NAMALWA (cell line): Measurements from ENCODE around the gene CR2.
"Not testable (repeated sequence)": the region's sequence is repeated elsewhere in the genome, so short reads cannot be mapped to it uniquely, and the experiment has no call there.

ENCODE experiments used
- DNase-seq: peaks from one replicate; pipeline ENCODE4 v3.0.0-alpha.2; 2015; ENCODE audit warnings: low spot score

CR2 gene

GRCh38 chr1:207454046-207454964 lies at the start of gene CR2:
CR2 (plus strand) TSS chr1:207454328; CDS start chr1:207454419, 91 bp downstream.
- DNase-seq = peak; percentile 85

DNA sequence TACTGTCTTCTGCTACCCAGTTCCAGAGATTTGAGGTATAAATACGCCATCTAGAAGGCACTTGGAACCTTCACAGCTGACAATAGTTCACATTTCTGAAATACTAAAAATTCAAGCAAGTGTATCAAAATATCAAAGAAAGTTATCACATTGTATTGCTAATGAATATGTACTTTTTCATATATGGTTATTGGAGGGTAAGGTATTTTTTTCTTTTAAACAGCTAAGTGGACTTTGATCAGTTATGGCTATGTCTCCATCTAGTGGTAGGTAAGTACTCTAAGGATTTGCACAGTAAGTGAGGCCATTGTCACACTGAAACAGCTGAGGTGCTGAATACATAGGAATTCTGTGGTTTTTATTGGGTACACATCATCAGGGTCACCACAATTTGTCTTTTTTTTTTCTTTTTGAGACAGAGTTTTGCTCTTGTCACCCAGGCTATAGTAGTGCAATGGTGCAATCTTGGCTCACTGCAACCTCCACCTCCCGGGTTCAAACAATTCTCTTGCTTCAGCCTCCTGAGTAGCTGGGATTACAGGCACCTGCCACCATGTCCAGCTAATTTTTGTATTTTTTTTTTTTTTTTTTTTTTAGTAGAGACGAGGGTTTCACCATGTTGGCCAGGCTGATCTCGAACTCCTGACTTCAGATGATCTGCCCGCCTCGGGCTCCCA lies 49.1 kb upstream of the CR2 start:
- DNase-seq = peak; percentile 71

DNA sequence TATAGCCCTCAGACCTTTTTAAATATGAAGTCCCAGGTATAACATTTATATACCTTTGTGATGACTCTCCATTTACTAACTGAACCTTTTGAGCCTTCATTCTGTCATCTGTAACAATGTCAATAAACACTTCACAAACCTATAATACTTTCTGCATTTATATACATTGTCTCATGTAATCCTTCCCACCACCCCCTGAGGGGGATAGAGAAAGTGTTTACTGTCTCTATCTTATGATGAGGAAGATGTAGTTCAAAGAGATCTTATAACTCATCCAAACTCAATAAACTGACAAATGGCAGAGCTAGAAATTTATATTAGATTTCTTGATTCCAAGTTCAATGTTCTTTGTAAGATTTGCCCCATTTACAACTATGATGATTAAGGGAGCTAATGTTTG lies 48.3 kb upstream of the CR2 start:
- no peak for DNase-seq

DNA sequence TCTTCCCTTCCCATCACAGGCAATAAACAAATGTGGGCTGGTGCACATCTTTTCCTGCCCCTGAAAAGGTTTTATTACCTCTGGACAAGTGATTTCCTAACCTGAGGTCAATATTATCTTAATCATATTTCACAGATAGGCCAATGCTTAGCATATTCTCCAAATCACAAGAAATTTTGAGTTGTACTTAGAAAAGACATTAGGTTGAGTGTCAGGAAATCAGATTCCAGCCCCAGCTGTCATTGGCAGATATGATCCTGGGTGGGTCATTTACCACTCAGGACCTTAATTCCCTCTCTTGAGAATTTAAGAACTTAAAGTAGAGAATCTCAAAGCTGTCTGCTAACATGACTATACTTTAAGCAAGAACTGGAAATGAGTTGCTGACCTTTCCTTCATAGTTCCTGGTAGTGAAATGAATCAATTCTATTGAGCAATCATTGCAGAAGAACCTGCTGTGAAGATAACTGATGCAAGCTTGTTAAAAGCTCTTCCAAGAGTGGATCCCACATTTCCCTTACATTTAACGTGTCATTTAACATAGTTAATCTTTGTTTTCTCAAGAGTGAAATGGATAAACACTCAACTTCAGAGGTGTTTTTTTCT lies 46.4 kb upstream of the CR2 start:
- no peak for DNase-seq

DNA sequence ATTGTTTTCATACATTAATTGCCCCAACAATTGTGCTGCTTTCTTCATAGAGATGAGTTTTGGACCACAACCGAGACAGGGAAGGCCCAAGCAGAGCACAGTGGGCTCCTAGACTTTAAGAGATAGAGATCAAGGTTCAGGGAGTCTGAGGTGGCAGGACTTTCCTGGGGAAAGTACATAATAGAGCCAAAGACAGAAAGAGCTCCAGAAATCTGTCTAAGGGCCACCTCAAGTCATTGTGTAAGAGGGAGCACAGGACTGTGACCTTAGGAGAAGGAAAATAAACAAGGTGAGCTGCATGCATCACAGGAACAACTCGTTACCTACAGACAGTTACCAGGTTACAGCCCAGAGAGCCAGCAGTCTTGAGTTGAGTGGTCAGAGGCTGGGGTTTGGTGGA lies 41.3 kb upstream of the CR2 start:
- no peak for DNase-seq

GRCh38 chr1:207414606-207415108 lies 39.5 kb upstream of the CR2 start:
- peak; percentile 69 for DNase-seq

DNA sequence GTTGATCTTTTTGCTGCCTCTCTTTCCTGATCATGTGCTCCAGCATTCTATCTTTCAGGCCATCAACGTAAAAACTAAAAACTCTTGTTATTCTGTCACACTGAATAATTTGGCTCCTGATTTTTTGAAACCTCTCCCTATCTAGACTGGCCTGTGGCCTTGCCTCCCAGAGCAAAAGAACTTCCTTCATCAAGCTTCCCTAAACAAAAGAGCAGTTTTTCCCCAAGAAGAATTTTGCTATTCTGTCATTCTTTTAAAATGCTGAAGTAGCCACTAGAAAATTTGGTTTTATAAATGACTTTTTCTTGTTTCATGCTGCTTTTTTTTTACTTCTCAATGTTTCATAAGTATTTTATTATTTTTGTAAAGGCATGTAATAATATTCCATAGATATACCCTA lies 37.1 kb upstream of the CR2 start:
- no peak for DNase-seq

- DNase-seq = no peak
Observed at GRCh38 chr1:207418351-207418750, 35.8 kb upstream of the CR2 start.

- no peak for DNase-seq
Observed at GRCh38 chr1:207420109-207420508, 34.0 kb upstream of the CR2 start.

- DNase-seq = no peak
Observed at GRCh38 chr1:207421078-207421477, 33.0 kb upstream of the CR2 start.

DNA sequence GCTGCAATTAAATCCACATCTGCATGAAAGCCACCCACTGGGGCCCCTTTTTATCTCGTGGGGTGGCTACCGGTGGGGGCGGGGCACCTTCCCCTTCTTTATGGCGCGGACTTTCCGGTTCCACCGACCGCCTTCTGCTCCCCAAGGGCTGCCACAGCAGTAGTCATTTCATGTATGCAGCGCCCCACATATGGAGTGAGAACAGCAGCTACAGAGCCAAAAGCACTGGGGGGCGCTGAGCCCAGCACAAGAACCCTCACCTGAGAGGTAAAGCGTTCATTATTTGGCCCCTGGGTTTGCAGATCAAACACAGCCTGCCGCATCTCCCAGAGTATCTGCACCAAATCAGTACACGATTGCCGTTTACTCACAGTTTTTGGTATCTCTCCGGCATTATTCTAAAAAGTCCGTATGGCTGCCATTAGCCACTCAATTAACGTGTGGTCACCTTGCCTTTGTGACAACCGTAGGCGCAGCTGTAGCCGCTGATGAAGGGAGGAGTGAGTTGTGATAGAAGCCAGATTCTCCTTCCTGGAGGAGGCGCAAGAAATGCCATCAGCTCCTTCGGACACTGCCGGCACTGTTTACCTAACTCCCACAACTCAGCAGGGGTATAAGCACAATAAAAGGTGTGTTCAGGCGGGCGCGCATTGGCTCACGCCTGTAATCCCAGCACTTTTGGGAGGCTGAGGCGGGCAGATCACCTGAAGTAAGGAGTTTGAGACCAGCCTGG lies 30.4 kb upstream of the CR2 start:
- DNase-seq = no peak

GRCh38 chr1:207424570-207425131 lies 29.5 kb upstream of the CR2 start:
- DNase-seq = no peak

DNA sequence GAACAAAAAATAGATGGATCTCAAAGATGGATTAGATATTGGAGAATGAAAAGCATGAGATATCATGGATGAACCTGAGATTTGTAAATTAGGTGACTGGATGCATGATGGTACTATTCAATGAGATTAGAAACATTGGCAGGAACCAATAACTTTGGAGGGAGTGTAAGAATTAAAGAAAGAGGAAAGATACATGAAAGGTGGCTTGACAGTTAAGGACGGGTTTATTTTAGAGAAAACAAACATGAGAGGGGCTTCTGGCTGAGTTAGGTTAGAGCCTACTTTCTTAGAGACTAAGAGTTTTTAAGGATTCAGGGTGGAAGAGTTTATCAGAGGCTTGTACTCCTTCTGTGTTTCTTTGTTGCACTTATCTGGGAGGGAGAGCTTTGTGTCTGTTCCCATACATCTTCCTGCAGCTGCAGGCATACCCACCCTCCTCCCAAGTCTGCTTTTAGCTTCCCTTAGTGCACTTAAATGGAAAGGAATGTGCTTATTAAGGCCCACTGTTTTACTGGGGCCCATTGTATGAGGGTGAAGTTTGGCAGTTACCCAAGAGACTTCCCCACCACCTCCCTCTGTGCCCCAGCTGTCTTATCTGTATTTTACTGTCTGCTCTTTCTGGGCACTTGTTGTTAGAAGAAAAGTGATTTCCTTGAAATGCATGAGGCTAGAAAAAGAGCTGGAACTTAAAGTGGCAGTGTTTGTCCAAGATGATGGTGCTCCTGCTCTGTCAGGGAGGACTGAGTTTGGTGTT lies 26.1 kb upstream of the CR2 start:
- DNase-seq = no peak

GRCh38 chr1:207428783-207429182 lies 25.3 kb upstream of the CR2 start:
- no peak for DNase-seq

DNA sequence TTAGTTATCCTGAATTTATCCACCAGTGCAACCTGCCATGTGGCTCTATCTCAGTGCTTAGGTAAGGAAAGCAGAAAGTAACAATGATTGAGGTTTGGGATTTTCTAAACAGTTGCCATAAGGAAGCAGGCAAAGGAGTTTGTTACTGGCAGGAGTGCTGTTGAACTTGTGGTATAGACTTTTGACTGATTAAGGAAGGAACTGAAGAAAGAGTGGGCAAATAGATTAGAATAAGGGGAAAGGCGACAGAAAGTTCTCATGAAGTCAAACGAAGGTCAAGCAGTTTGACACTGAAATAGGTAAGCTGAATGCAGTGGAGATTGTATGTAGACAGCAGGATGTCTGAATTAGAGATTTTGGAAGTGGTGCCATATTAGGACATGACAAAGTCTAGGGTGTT lies 24.2 kb upstream of the CR2 start:
- DNase-seq = peak; percentile 17

DNA sequence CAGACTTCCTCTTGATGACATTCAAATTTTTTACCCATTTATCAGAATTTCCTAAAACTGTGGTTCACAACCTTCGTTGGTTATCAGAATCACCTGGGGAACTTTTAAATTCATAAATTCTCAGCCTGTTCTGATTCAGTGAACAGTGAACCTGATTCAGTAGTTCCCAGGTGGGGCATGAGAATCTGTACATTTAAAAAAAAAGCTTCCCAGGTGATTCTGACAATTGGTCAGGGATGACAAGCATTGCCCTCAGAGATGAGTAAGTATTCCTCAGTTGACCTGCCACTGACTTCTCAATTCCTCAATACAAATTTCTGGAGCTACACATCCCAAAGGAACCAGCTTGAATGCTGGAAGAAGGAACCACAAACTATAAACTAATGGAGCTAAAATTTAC lies 23.5 kb upstream of the CR2 start:
- no peak for DNase-seq

- DNase-seq = peak; percentile 33
Observed at GRCh38 chr1:207431508-207431907, 22.6 kb upstream of the CR2 start.

DNA sequence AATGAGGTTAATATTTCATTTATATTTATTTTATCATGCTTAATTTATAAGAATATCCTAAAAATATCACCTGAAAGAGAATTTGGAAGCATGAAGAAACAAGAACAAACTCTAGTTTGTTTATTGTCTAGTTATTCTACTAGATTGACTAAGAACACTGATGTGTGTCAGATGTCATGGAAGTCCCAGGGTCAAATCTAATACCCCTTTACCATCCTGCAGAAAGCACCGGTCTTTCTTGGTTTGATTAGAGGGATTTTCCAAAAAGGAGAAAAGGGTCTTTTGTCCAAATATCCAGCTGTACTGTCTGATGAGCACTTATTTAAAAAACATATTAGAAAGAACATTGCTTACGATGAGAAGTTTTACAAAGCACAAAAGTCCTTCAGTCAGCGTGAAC lies 20.7 kb upstream of the CR2 start:
- DNase-seq = no peak

GRCh38 chr1:207436746-207437145 lies 17.4 kb upstream of the CR2 start:
- DNase-seq = not testable (repeated sequence)

GRCh38 chr1:207440626-207441025 lies 13.5 kb upstream of the CR2 start:
- DNase-seq = no peak
